Right ventricle myocardium inferior (tissue), 1 donor: ENCODE data around the gene SLMAP. TPM values are rescaled to one million over a fixed set of nuclear protein-coding genes. Genes with fewer than 3 reads are reported as not detected.

Experiments used
- ATAC-seq: fragments of 200-7000 bp; cut with Tn5 transposase; one replicate; pipeline ENCODE4 v1.9.1; 2020; ENCODE audit warnings: mild to moderate bottlenecking, moderate library complexity
- DNase-seq: peaks from one replicate; pipeline ENCODE4 v3.0.0; 2021; ENCODE audit errors: missing footprints
- intact Hi-C: fragments of 100-400 bp; cut with DNase I; formaldehyde crosslinking; loops from one replicate; pipeline ENCODE4 v1.11.0; 2022
- total RNA-seq: library from RNA; stranded (reverse); fragmentation: NEBNext Ultra II Directional; extraction: Animal tissue kit (Norgen Biotek cat#: 25700); gene quantifications from one replicate; pipeline ENCODE4 v1.2.1, GENCODE V29; 2021
- donor health status: DM: no; HTN: yes; CAD: no; lungs with severe emphysema.

Gene SLMAP
- total RNA-seq, 1 donor from 2014 or later: 294 TPM

DNA sequence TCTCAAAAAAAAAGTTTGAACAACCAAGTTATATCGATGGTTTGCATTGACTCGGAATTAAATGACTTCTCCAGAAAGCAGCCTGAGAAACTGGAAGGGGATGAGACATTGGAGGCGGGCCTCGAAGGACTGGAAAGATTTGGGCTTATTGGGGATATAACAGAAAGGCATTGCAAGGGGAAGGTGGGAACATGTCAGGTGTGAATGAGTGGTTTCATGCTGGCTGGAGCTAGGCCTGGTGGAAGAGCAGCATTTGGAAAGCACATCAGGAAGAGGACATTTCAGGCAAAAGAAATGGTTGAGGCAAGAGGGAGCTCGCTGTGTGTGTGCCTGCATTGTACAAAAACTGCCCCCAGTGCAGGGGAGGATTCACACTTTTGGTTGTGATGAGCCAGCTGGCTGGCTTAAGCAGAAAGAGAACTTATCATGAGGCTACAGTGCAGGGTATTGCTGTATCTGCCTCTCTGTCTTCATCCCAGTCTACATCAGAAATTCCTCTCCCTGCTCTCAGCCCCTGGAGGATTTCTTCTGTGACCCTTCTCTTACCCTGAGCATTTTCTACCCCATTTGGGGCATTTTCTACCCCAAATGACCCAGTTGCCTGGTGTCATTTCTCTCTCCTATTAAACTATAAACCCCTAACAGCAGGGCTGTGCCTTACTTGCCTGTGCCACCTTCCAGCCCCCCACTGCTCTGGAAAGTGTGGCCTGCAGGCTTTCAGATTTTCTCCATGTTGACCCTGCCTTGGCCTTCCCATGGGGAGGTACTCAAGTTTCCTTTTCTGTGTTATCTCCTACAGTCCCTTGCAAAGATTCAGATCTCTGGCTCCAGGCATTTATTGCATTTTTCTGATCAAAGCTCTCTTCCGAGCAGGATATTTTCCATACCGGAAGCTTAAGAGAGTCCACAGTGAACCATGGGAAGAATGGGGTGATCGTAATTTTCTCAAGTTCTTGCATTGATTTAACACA, 187.7 kb downstream of the SLMAP start:
- DNase-seq (no peak), ATAC-seq (no peak)
- intact Hi-C loops: loop anchor here (2.0 kb wide), 1 partner anchor 17 kb away; no protein-coding TSS in a partner anchor

DNA sequence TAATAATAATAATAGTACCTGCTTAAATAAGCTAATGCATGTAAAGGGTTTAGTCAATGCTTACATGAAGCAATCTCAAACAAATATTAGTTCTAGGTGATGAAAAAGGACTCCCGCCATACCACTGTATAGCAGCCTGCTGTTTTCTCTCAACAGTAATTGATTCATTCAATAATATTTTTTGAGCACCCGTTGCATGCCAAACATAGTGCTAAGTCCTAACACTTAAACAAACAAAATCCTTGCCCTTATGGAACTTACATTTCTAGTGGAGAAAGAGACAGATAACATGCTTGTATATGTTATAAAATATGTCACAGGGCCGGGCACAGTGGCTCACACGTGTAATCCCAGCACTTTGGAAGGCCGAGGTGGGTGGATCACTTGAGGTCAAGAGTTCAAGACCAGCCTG, 190.9 kb downstream of the SLMAP start:
- no peak for ATAC-seq
- intact Hi-C loops: no loop called here
- DNase-seq: no peak

DNA sequence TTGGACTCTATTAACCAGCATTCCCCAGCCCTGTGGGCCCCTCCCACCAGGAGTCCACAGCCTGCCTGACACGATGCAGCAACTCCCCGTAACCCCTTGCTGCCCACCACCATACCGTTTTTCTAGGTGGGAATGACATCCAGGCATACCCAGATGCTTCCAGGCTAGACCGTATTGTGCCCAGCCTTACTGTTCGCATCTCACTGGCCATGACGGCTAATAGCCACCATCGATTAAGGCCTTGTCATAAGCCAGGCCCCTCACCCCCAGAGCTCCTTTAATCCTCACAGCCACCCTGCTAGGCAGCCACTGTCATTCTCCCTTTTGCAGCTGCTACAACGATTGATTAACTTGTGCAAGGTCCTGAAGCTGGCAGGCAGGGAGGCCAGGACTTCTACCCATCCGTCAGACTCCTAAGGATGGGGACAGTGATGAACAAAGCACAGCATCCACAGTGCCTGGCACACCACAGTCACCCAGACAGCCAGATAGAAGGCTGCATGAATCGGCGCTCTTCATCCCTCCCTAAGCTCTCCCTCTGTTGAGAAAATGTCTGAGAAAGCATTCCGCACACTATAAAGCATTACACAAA, 192.1 kb downstream of the SLMAP start:
- intact Hi-C loops: no loop called here
- no peak for ATAC-seq

DNA sequence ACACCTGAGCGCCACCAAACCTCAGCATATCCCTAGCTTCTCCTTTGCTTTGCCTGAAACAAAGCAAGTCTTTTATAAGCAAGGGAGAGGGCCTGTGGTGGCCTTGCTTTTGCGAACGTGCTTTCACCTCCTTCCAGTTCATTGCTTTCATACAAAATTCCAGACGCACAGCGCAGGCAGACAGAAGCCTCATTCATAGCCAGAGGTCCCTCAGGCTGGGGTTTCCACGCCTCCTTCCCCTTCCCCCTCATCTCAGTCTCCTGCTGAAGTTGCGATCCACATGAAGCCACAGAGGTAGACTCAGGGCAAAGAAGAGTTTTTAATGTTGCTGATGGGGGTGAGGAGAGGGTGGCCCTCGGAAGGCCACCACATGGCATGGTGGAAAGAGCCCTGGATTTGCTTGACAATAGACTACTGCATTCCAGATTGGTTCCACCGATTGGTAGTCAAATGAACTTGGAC, 192.7 kb downstream of the SLMAP start:
- intact Hi-C loops: no loop called here
- ATAC-seq: no peak
- no peak for DNase-seq

More for the DNA sequence above, 192.1 kb downstream of the SLMAP start:
- no peak for DNase-seq

DNA sequence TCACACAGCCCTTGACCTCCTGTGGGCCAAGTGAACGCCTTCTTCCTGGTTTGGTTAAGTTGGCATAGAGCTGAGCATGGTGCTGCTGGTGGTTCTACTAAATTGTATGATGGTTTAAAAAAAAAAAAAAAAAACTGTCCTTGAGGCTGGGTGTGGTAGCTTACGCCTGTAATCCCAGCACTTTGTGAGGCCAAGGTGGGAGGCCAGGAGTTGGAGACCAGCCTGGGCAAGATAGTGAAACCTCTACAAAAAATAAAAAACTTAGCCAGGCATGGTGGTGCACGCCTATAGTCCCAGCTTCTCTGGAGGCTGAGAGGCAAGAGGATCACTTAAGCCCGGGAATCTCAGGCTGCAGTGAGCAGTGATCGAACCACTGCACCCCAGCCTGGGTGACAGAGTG, 193.2 kb downstream of the SLMAP start:
- DNase-seq (no peak), ATAC-seq (no peak)
- intact Hi-C loops: no loop called here

DNA sequence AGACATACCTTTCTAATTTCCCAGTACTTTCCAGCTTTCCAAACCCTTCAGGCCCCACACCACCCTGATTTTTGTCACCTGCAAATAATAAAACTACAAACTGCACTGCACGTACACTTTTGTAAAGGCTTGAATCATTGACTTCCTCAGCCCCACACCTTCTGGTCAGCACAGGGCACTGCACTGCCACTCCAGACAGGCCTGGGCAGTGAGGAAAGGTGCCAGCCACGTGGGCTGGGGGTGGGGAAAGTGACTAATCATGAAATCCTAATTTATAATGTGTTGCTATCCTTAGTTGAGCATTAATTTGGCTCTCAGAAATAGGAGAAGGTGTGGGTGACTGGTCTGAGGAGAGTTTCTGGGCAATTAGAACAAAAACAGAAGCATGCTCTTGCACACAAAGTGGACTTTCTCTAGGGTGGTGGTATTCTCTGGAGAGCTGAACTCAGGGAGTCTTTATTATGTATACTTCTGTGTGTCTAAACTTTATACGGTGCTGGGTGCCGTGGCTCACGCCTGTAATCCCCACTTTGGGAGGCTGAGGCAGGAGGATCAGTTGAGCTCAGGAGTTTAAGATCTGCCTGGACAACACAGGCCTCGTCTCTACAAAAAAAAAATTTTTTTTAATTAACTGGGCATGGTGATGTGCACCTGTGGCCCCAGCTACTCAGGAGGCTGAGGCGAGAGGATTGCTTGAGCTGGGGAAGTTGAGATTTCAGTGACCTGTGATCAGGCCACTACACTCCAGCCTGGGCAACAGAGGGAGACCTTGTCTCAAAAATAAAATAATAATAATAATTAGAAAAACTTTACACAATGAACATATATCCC, 193.9 kb downstream of the SLMAP start:
- DNase-seq: no peak
- intact Hi-C loops: loop anchor here (5.0 kb wide), 2 partner anchors 57 to 217 kb away; partner anchors contain the start of gene FLNB
- no peak for ATAC-seq

DNA sequence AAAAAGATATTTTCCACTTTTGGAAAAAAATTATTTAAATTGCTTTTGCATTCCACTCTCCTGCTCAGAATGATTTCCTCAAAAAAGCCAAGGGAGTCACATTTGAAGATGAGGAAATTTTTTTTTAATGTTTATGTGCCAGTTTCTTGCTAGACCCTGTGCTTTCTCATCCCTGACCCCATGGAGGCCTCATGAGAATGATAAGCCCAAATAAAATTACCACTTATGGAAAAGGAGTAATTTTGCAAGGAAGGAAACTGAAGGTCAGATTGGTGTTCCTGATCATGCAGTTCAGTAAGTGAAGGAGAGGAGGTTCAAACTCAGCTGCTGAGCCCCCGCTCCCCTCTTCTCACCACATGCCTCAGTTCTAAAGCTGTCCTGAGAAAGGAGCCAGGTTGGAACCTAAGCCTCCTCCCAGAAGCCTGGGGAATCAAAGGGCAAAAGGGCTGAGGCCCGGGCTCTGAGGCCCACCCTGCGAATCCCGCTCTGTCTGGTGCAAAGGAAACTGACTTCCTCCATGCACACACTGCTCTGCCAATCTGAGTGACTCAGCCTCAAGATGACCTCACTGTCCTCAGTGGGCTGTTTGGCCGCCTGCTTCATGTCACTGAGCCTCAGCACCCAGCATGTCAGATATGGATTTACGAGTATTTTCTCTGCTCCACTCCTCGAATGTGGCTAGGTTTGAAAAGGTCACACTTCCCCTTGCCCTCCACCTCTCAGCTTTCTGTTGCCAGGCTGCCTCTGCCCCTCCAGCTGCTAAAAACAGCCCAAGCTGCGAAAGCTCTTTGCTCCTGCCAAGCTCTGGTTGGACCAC, 195.2 kb downstream of the SLMAP start:
- DNase-seq: peak; percentile 83
- intact Hi-C loops: loop anchor here (5.0 kb wide), 2 partner anchors 56 to 216 kb away; partner anchors contain the start of gene FLNB
- peak; percentile 94 for ATAC-seq

DNA sequence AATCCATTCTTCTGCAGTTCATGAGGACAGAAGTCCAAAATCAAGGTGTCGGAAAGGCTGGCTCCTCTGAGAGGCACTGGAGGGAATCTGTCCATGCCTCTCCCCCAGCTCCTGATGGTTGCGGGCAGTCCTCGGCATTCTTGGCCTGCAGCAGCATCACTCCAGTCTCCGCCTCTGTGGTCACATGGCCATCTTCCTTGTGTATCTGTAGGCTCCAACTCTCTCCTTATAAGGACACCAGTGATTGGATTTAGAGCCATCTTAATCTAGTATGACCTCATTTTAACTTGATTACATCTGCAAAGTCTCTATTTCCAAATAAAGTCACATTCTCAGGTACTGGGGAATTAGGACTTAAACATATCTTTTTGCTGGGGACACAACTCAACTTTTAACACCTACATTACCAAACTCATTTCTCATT, 196.1 kb downstream of the SLMAP start:
- intact Hi-C loops: loop anchor here (5.0 kb wide), 2 partner anchors 55 to 215 kb away; partner anchors contain the start of gene FLNB
- peak; percentile 75 for ATAC-seq
- no peak for DNase-seq

DNA sequence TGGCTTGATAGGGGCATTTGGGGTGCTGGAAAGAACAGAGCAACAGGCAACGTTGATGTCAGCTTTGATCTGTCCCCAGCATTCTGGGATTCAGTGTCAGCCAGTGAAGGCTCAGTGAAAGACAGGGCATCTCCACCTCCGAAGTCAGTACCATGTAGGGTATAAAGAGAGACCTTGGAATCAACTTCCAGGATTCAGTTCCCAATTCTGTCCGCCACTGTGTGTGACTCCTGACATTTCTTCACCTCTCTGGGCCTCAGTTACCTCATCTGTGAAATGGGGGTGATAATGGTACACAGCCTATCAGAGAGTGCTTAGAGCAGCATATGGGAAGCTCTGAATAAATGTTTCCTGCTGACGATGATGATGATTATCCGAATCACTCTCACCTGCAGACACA, 196.5 kb downstream of the SLMAP start:
- ATAC-seq (no peak), DNase-seq (no peak)
- intact Hi-C loops: loop anchor here (5.0 kb wide), 2 partner anchors 55 to 215 kb away; partner anchors contain the start of gene FLNB

DNA sequence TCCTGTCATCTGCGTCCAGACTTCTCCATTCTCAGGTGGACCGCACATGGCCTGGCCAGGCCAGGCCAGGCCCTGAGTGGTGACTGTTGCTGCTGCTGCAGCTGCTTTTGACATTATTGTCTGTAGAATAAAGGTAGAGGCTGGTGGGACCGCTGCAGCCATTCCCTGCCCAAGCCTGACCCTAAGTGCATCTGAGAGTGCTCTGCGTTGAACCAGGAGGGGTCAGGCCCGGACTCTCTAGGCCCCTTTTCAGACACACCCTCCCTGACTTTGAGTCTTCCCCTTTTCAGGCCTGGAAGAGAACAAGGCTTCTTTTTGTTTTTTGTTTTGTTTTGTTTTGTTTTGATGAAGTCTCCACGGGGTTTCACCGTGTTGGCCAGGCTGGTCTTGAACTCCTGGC, 197.5 kb downstream of the SLMAP start:
- ATAC-seq: no peak
- no peak for DNase-seq
- intact Hi-C loops: loop anchor here (5.0 kb wide), 2 partner anchors 54 to 214 kb away; partner anchors contain the start of gene FLNB

DNA sequence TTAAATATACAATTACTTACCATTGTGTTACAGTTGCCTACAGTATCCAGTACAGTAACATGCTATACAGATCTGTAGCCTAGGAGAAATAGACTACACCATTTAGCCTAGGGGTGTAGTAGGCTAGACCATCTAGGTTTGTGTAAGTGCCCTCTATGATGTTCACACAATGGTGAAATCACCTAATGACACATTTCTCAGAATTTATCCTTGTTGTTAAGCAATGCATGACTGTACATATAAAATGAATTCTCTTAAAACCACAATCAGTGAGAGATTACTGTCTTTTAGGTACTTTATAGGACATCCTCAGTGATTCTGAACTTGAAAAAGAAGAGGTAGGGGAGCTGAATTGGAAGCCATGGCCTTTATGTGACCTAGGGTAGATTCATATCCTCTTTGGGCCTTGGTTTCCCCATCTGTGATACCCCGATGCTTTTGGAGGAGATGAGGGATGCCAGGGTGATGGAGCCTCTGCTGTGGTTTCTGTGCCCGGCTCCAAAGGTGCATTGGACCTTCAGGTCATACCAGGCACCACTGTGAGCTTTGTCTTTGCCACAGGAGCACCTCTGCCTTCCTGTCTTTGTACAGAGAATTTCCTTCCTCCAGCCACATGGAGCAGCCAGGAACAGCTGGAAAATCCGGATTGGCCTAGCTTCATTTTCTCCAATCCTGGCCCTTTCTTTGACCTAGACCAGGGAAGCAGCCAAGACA, 200.2 kb downstream of the SLMAP start:
- ATAC-seq (no peak), DNase-seq (no peak)
- intact Hi-C loops: no loop called here

DNA sequence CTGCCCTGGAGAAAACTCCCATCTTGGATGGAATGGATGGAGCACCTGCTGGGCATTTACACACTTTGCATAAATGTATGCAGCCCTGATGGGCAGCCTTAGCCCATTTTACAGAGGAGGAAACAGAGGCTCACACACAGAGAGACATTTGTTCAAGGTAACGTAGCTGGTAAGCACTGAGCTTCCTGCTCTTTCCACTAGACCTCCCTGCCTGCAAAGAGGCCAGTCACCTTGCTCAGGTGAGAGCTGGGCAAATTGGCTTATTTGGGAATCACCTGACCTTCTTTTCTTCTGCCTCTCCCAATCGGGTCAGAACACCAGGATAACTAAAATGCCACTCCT, 200.7 kb downstream of the SLMAP start:
- intact Hi-C loops: no loop called here
- ATAC-seq (no peak), DNase-seq (no peak)

DNA sequence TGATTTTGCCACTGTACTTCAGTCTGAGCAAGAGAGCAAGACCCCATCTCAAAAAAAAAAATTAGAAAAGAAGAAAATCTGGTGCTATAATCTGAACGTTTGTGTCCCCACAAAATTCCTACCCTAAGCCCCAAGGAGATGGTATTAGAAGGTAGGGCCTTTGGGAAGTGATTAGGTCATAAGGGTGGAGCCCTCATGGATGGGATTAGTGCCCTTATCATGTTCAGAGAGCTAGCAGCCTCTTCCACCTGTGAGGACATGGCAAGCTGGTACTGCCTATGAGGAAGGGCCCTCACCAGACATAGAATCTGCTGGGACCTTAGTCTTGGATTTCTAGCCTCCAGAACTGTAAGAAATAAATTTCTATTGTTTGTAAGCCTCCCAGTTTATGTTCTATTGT, 201.7 kb downstream of the SLMAP start:
- ATAC-seq (no peak), DNase-seq (no peak)
- intact Hi-C loops: no loop called here

DNA sequence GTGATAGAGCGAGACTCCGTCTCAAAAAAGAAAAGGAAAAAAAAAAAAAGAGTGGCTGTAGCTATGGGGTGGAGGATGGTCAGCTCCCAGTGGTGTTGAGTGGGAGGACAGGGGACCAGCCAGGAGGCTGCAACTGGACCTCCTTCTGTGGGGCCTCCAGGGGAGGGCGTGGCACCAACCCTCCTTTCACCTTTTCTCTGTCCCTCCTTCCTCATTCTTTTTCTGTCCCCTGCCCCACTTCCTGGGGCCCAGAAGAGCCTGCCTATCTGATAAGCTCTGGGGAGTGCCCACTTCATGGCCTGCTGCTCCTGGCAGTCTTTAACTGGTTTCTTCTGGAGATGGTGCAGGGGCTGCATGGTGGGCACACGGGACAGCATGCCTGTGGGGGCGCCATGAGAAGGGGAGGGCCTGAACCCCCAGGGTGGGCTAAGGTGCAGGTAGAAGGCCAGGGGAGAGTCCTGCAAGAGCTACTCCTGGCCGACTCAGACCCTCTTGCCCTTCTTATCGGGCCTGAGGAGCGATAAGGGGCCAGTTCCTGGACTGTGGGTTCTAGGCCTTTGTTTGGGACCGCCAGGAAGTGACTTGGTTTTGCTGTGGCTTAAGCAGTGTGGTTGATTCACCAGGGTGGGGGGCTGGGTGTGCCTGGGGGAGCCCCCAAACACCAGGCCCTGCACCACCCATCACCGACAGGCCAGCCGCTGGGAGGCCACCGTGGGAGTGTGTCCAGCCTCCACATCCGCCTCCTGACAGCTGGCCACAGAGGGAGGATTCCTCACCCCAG, 202.7 kb downstream of the SLMAP start:
- ATAC-seq (peak; percentile 55), DNase-seq (no peak)
- intact Hi-C loops: no loop called here

DNA sequence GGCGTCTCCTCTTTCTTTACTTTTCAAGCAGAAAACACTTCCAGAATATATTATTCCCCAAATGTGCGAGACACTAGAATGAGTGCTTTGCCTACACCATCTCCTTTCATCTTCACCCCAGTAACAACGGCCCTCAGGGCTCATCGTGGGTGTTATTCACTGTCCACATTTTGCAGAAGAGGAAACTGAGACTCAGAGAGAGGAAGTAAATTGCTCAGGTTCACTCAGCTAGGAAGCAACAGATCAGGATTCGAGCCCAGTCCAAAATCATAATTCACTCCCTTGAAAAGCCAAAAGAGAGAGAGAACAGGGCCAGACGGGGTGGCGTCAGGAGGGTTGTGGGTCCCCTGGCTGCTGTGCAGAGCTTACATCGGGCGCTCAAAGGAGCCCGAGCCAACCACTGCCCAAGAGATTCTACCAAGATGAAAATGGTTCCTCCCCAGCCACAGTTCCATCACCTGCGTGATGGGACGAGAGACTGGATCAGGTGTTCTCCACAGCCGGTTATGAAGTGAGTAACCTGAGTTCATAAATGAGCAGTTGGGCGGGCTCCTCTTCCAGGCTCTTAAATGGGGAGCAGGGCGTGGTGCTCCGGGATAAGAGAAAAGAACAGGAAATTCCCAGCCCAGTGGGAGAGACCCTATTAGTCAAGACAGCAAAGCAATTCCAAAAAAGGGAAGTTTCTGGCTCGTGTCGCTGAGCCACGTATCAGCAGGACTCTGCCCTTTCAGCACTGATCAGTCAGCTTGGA, 203.5 kb downstream of the SLMAP start:
- DNase-seq: no peak
- intact Hi-C loops: no loop called here
- peak; percentile 40 for ATAC-seq

DNA sequence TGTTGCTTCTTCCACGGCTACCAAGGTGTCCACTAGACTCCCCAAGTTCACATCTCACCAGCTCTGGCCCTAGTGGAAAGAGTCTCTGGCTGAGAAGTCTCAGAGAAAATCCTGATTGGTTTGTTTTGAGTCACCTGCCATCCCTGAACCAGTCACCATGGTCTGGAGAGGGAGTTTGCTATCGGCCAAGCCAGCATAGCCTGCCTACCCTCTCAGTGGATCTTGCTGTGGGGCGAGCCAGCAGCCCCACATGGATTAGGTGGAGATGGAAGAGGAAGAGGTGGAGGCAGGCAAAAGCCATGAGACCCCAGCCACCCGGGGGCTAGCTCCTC, 204.0 kb downstream of the SLMAP start:
- ATAC-seq: no peak
- DNase-seq: no peak
- intact Hi-C loops: no loop called here
